ENCODE measurements around the gene INSL3.

DNA sequence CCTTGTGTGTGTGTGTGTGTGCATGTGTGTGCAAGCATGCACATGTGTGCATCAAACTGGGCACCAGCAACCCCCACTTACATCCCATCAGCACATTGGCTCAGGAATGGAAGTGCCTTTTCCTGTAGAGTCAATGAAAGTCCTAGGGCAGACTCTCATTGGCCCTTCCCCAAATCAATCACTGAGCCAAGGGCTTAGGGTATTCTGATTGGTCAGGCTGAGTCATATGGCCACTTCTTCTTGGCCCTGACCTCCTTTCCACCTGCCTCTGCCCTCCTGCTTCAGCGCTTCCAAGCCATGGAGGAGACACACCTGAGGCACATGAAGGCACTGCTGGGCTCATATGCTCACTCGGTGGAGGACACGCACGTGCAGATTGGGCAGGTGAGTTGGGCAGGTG, 49.1 kb downstream of the INSL3 start:
- TF ChIP-seq, protein P1, sequence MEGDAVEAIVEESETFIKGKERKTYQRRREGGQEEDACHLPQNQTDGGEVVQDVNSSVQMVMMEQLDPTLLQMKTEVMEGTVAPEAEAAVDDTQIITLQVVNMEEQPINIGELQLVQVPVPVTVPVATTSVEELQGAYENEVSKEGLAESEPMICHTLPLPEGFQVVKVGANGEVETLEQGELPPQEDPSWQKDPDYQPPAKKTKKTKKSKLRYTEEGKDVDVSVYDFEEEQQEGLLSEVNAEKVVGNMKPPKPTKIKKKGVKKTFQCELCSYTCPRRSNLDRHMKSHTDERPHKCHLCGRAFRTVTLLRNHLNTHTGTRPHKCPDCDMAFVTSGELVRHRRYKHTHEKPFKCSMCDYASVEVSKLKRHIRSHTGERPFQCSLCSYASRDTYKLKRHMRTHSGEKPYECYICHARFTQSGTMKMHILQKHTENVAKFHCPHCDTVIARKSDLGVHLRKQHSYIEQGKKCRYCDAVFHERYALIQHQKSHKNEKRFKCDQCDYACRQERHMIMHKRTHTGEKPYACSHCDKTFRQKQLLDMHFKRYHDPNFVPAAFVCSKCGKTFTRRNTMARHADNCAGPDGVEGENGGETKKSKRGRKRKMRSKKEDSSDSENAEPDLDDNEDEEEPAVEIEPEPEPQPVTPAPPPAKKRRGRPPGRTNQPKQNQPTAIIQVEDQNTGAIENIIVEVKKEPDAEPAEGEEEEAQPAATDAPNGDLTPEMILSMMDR (IDR thresholded peaks at IDR 0.05), result no peak
- TF ChIP-seq EZH2 (IDR thresholded peaks at IDR 0.05; ENCODE audit: borderline replicate concordance, insufficient read depth, low read depth, low read length, poor library complexity, severe bottlenecking), result no peak
